Spinal cord (tissue), 10 donors: ENCODE results near the gene USP13. TPM values are rescaled to one million over a fixed set of nuclear protein-coding genes. Genes with fewer than 3 reads are reported as not detected.

Experiments used
- DNase-seq, 6 donors: peaks; one replicate each; pipeline versions ENCODE4 v3.0.0 to v3.0.0-alpha.2; 2013 to 2015; ENCODE audit warnings: low spot score in 6 of 6, low read depth in 4 of 6
- H3K27ac ChIP-seq: one replicate; pipeline ENCODE4 v1.5.1; 2013; ENCODE audit warnings: low read depth, low read length, control low read depth
- H3K27me3 ChIP-seq: one replicate; pipeline ENCODE4 v1.6.1; 2013; ENCODE audit warnings: low read length; ENCODE audit not compliant: control insufficient read depth, insufficient read depth
- H3K36me3 ChIP-seq: one replicate; pipeline ENCODE4 v1.6.1; 2013; ENCODE audit warnings: low read length; ENCODE audit not compliant: control insufficient read depth, insufficient read depth
- H3K4me1 ChIP-seq: one replicate; pipeline ENCODE4 v1.6.1; 2013; ENCODE audit warnings: low read length; ENCODE audit not compliant: control insufficient read depth, insufficient read depth
- H3K4me3 ChIP-seq: one replicate; pipeline ENCODE4 v1.5.1; 2013; ENCODE audit warnings: low read depth, low read length, control low read depth
- H3K9me3 ChIP-seq: one replicate; pipeline ENCODE4 v1.6.1; 2013; ENCODE audit warnings: low read length; ENCODE audit not compliant: control insufficient read depth, insufficient read depth
- WGBS: methylation state at CpG from one replicate; pipeline ENCODE4 v1.1.5; 2013; ENCODE audit warnings: missing lambda C conversion rate; ENCODE audit not compliant: insufficient coverage; 5-methylcytosine and 5-hydroxymethylcytosine counted together
- polyA plus RNA-seq, 2 donors: library from polyadenylated mRNA; unstranded; fragments of 120-200 nt; gene quantifications; one replicate each; pipeline ENCODE4 v1.2.1, GENCODE V29; 2013; ENCODE audit not compliant: insufficient read length in 2 of 2
- total RNA-seq, 2 donors: library from RNA; depleted of rRNA in 1 of 2; stranded (reverse); fragments of 120-200 nt in 1 of 2; fragments of >200 nt in 1 of 2; gene quantifications; one replicate each; pipeline versions ENCODE4 v1.2.3 to v1.2.4, GENCODE V29; 2013 to 2014
- donor health status: healthy.

USP13 gene
- total and polyA plus RNA-seq, 4 donors: 10.4 to 14.4 (median 13.7) TPM

DNA sequence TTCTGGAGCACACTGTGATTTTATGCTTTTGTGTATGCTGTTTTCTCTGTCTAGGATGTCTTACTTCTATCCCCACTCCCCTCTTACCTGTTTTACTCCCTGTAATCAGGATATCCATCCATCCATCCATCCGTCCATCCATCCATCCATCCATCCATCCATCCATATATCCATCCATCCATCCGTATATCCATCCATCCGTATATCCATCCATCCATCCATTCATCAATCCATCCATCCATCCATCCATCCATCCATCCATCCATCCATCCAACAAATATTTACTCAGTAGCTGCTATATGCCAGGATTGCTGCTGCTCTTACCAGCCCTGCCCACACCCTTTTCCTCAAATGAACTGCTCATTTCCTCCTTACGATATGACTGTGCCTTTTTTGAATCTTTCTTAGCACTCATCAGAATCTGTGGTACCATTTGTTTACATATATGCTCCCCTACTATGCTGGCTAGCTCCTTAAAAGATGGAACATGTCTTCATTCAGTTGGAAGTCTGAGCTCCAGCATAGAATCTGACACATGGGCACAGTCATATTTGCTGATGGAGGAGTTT lies 35.2 kb downstream of the USP13 start:
- Histone ChIP-seq H3K27me3 (no peaks in the 10 kb centered on the region), H3K4me1 (no peaks in the 10 kb centered on the region), H3K4me3 (no peak overlapping the region), H3K36me3 (peaks cover 9% of the 10 kb centered on the region), H3K27ac (no peak overlapping the region), H3K9me3 (no peaks in the 10 kb centered on the region)
- WGBS: 74% methylated on average over 4 of the region's 4 CpGs
- no peak for DNase-seq

- no peak for DNase-seq
- no peaks in the 10 kb centered on the region for H3K27me3 ChIP-seq
- H3K27ac ChIP-seq: no peak overlapping the region
- H3K9me3 ChIP-seq: no peaks in the 10 kb centered on the region
- 95% methylated on average over 4 of the region's 4 CpGs for WGBS
- no peaks in the 10 kb centered on the region for H3K4me1 ChIP-seq
- H3K4me3 ChIP-seq: no peak overlapping the region
- H3K36me3 ChIP-seq: peaks cover 9% of the 10 kb centered on the region
Observed at GRCh38 chr3:179688850-179689249, 36.0 kb downstream of the USP13 start.

- no peaks in the 10 kb centered on the region for H3K9me3 ChIP-seq
- H3K4me1 ChIP-seq: no peaks in the 10 kb centered on the region
- peaks cover 5% of the 10 kb centered on the region for H3K36me3 ChIP-seq
- H3K27me3 ChIP-seq: no peaks in the 10 kb centered on the region
- no peak overlapping the region for H3K4me3 ChIP-seq
- H3K27ac ChIP-seq: no peak overlapping the region
- no peak for DNase-seq
- WGBS: no CpG with 5 or more reads among the region's 6 CpGs
Observed at GRCh38 chr3:179694731-179695130, 41.9 kb downstream of the USP13 start.

DNA sequence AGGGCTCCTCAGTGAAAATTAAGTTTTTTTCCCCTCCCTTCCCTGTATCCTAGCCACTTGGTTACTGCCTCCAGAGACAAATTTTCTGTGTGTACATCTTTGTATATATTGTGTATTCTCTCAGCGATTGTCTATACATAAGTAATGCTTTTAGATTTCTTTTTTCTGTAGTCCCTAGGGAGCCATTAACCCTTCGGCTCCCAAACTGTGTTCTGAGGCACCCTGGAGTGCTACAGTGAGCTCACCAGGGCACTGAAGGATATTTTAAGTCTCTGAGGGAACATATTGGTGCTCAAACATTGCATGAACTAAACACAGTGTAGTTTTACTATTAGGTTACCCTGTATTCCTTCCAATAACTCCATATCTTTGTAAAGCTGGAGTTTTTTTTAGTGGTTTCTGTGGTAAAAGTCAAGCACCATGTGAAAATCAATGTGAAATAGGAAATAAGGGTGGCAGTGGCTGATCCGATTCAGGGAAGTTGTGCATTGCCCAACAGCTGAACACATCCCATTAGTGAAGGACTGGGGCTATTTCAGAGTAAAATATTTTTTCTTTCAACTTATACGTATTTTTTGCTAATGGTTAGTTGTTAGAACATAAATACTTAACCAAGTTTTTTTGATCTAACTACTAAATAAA lies 43.0 kb downstream of the USP13 start:
- no peak overlapping the region for H3K4me3 ChIP-seq
- no peak for DNase-seq
- H3K4me1 ChIP-seq: no peaks in the 10 kb centered on the region
- H3K36me3 ChIP-seq: peaks cover under 1% of the 10 kb centered on the region
- no peak overlapping the region for H3K27ac ChIP-seq
- no peaks in the 10 kb centered on the region for H3K9me3 ChIP-seq
- H3K27me3 ChIP-seq: no peaks in the 10 kb centered on the region
- 60% methylated on average over 1 of the region's 4 CpGs for WGBS

GRCh38 chr3:179697736-179698332 lies 45.0 kb downstream of the USP13 start:
- Histone ChIP-seq H3K4me1 (no peaks in the 10 kb centered on the region), H3K4me3 (no peak overlapping the region), H3K27ac (no peak overlapping the region), H3K9me3 (no peaks in the 10 kb centered on the region), H3K36me3 (peaks cover 3% of the 10 kb centered on the region), H3K27me3 (no peaks in the 10 kb centered on the region)
- no CpG with 5 or more reads among the region's 2 CpGs for WGBS
- no peak for DNase-seq

DNA sequence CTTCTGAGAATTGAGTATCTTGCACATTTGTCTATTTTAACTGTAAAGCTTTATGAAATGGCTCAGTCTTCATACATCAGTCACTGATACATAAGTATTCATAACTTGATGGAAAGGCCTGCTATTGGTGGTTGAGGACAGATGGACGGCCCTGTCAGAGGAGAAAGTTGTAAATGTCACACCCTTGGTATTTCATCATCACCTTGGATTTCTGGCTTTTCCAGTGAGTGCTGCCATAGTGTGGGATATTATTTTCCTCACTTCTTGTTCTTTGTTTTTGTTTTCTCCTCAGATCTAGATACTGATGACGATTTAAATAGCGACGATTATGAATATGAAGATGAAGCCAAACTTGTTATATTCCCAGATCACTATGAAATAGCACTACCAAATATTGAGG lies 47.9 kb downstream of the USP13 start:
- H3K36me3 ChIP-seq: peaks cover 3% of the 10 kb centered on the region
- no peak for DNase-seq
- H3K27me3 ChIP-seq: no peaks in the 10 kb centered on the region
- no peak overlapping the region for H3K4me3 ChIP-seq
- WGBS: no CpG with 5 or more reads among the region's 4 CpGs
- no peak overlapping the region for H3K27ac ChIP-seq
- no peaks in the 10 kb centered on the region for H3K4me1 ChIP-seq
- no peaks in the 10 kb centered on the region for H3K9me3 ChIP-seq

DNA sequence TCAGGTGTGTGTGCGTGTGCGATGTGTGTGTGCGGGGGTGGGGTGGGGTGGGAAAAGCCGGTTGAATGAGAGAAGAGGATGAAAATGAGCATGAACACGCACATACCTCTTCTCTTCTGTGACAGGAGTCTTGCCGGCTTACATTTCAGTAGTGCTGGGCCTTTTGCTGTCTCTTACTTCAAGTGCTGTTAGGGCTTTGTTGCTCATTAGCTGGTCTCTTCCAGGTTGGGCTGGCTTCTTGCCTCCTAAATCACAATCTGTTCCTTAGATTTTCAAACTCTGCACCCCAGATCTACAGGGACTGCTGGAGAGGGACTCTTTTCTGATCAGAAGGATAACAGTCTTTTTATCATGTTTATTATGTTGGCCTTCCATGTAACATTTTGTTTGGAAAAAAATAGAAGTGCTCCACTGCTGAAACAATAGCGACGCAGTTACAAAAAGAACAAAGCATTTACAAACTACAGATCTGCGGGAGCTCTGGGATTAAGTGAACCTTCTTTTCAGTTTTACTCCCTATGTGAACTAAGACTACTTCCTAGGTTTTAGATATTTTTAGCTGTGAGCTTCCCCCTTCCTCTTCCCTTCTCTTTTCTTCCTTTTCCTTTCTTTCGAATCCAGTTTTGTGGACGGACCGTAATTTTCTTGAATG lies 48.5 kb downstream of the USP13 start:
- Histone ChIP-seq H3K4me1 (no peaks in the 10 kb centered on the region), H3K4me3 (no peak overlapping the region), H3K36me3 (peaks cover 3% of the 10 kb centered on the region), H3K27ac (no peak overlapping the region), H3K9me3 (no peaks in the 10 kb centered on the region), H3K27me3 (no peaks in the 10 kb centered on the region)
- no peak for DNase-seq
- WGBS: 100% methylated on average over 2 of the region's 12 CpGs

DNA sequence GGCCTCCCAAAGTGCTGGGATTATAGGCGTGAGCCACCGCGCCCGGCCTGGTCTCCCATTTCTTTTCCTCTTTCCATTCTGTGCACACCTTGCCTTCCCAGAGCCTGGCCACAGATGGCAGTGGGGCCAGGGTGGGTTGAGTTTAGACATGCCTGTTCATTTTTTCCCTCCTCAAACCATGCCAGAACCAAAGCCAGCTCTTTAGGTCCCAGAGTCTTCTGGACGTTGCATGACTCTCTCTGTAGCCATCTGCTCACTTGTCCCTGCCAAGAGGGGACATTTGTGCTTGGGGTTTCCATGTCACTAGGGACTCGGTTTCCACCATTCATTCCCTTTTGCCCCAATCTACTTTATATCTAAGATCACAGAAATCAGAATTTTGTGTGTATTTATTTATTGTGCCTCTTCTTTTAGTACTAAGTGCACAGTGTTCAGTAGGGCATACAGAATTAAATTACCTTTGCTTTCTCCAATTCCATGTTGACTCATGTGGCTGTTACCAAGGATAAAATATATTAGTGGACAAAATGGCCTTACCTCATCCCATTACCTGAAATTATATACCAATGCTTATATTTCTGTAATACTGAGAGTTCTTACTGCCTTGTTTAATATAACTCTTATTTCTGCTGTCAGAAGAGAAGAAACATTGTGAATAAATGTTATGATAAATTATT lies 49.6 kb downstream of the USP13 start:
- Histone ChIP-seq H3K27ac (no peak overlapping the region), H3K27me3 (no peaks in the 10 kb centered on the region), H3K9me3 (no peaks in the 10 kb centered on the region), H3K4me3 (no peak overlapping the region), H3K4me1 (no peaks in the 10 kb centered on the region), H3K36me3 (peaks cover 7% of the 10 kb centered on the region)
- WGBS: 96% methylated on average over 5 of the region's 6 CpGs
- DNase-seq: no peak

DNA sequence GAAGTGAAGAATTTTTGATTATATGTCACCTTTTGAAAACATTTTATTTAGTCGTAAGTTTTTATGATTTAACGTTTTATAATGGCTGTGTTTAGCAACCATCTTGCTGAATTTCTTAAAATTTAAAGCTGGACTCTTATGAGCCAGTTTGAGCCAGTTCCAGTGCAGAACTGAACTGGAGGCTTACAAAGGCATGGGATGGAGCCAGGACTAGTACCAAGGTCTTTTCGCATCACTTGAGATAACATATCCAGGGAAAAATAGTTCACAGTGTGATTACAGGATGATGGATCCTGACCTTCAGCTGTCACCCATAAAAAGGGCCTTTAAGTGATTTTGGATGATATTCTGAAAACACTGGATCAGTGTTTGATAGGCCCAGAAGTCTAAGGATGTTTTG lies 51.0 kb downstream of the USP13 start:
- Histone ChIP-seq H3K27ac (no peak overlapping the region), H3K4me3 (no peak overlapping the region), H3K36me3 (peaks cover 16% of the 10 kb centered on the region), H3K9me3 (no peaks in the 10 kb centered on the region), H3K27me3 (no peaks in the 10 kb centered on the region), H3K4me1 (no peaks in the 10 kb centered on the region)
- no peak for DNase-seq
- WGBS: 84% methylated on average over 2 of the region's 3 CpGs
